Measurements from ENCODE around the gene PPP1R3E.

- TF ChIP-seq CTCF (IDR thresholded peaks at IDR 0.05), result no peak
- no peak for TF ChIP-seq POLR2A (IDR thresholded peaks at IDR 0.05)
Observed at GRCh38 chr14:23299986-23300686, 2.5 kb downstream of the PPP1R3E start.

All from Peyer's patch (tissue), 4 donors.